Neuron (in vitro differentiated cells): ENCODE results near the gene SF3B4.

ENCODE experiments used
- H2AFZ ChIP-seq: one replicate; pipeline ENCODE4 v1.6.1; 2013; ENCODE audit warnings: low read depth, mild to moderate bottlenecking, inconsistent platforms, low read length, moderate library complexity
- H3K27me3 ChIP-seq: one replicate; pipeline ENCODE4 v1.6.1; 2013; ENCODE audit warnings: low read length; ENCODE audit not compliant: insufficient read depth
- H3K36me3 ChIP-seq: one replicate; pipeline ENCODE4 v1.6.1; 2013; ENCODE audit warnings: low read length; ENCODE audit not compliant: insufficient read depth
- H3K4me1 ChIP-seq: one replicate; pipeline ENCODE4 v1.6.1; 2013; ENCODE audit warnings: low read length; ENCODE audit not compliant: insufficient read depth
- H3K4me3 ChIP-seq: 2 replicates; pipeline ENCODE4 v1.5.1; 2013; ENCODE audit warnings: mild to moderate bottlenecking, low read length, moderate library complexity
- H3K9me3 ChIP-seq: one replicate; pipeline ENCODE4 v1.6.1; 2013; ENCODE audit warnings: low read length

The SF3B4 gene

GRCh38 chr1:149881876-149882275 is 45.7 kb downstream of the SF3B4 start:
- no peak overlapping the region for H3K4me3 ChIP-seq
- H2AFZ ChIP-seq: no peak overlapping the region
- no peaks in the 10 kb centered on the region for H3K36me3 ChIP-seq
- no peaks in the 10 kb centered on the region for H3K27me3 ChIP-seq
- H3K9me3 ChIP-seq: no peaks in the 10 kb centered on the region
- H3K4me1 ChIP-seq: peaks cover 15% of the 10 kb centered on the region

DNA sequence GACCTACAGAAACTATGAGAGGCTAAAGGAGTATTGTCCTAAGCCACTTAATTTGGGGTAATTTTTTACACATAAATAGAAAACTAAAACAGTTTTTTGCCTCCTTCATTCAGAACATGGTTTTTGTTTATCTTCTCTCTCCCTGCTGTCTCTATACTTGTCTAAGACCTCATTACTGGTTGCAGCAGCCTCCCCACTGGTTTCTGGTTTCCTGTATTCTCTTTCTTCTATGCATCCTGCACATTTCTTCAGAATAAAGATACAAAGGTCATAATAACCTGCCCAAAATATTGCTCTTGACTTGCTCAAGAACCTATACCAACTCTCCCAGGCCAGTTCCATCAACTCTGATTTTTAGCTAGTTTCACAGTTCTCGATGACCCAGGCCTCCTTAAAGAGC is 48.0 kb downstream of the SF3B4 start:
- no peak overlapping the region for H2AFZ ChIP-seq

DNA sequence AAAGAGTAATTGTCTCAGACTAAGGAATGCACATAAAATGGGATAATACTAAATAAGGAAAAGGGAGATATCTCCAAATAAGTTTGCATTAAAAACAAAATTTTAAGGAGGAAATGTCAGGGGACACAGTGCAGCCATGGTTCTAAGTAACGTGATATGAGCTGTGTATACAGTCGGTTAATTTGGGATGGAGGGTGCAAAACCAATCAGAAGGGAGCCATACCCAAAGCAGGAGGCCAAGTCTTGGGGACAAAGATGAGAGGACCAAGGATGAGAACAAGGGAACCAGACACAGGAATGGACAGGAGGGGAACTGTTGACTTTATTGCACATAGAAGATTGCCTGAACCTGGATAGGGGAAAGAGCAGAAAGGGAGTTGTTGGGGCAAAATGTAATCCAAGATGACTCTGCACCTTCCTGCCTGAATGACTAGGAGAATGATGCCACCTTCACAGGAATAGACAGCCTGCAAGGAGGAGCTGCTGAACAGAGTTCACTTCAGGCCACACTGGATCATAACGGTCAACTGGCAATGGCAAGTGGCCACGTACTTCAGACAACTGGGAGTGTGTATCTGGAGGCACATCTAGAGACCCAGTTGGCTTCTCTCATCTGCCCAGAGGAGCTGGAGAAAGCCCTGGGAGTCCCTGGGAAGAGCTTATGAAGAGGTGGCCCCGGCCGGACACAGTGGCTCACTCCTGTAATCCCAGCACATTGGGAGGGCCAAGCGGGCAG is 50.2 kb downstream of the SF3B4 start:
- Histone ChIP-seq H2AFZ (no peak overlapping the region), H3K4me1 (no peaks in the 10 kb centered on the region), H3K9me3 (no peaks in the 10 kb centered on the region), H3K27me3 (no peaks in the 10 kb centered on the region), H3K4me3 (no peak overlapping the region), H3K36me3 (no peaks in the 10 kb centered on the region)

More for the DNA sequence above, 48.0 kb downstream of the SF3B4 start:
- Histone ChIP-seq H3K4me1 (peaks cover 9% of the 10 kb centered on the region), H3K27me3 (no peaks in the 10 kb centered on the region), H3K4me3 (no peak overlapping the region), H3K9me3 (no peaks in the 10 kb centered on the region), H3K36me3 (no peaks in the 10 kb centered on the region)
